Measurements from ENCODE around the gene DENND1C.

The DENND1C gene

DNA sequence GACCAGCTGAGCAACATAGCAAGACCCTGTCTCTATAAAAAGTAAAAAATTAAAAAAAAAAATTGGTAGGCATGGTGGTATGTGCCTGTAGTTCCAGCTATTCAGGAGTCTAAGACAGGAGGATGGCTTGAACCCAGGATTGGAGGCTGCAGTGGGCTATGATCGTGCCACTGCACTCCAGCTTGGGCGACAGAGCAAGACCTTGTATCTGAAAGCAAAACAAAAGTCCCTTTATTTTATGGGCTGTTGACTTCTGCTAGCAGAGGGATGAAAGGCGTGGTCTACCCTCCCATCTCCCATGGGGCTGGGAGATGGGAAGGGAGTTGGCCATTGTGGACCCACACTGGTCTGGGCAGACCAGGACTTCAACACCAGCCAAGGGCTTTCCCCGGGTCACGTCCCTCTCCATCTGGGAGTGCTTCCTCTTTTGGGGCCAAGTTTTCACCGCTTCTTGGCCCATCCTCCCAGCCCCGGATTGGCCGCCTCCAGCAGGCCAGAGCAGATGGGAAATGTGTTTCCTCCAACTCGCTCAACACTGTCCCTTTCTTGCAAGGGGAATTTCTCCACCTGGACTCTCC lies 47.0 kb upstream of the DENND1C start:
- no peak for TF ChIP-seq FOXP2 (optimal IDR thresholded peaks at IDR 0.05; ENCODE audit: borderline replicate concordance, extremely low read depth, extremely low read length, insufficient read depth)
- TF ChIP-seq REST (IDR thresholded peaks at IDR 0.05; ENCODE audit: insufficient read depth in 1 of 2, low read depth in 2 of 2, low read length in 2 of 2), result no peak
- TF ChIP-seq POLR2AphosphoS5 (IDR thresholded peaks at IDR 0.05; ENCODE audit: low read depth, low read length), result no peak
- no peak for TF ChIP-seq TAF1 (IDR thresholded peaks at IDR 0.05; ENCODE audit: borderline replicate concordance, insufficient read depth, low read length)
- no peak for TF ChIP-seq SIN3A (IDR thresholded peaks at IDR 0.05; ENCODE audit: borderline replicate concordance, insufficient read depth, low read length)

DNA sequence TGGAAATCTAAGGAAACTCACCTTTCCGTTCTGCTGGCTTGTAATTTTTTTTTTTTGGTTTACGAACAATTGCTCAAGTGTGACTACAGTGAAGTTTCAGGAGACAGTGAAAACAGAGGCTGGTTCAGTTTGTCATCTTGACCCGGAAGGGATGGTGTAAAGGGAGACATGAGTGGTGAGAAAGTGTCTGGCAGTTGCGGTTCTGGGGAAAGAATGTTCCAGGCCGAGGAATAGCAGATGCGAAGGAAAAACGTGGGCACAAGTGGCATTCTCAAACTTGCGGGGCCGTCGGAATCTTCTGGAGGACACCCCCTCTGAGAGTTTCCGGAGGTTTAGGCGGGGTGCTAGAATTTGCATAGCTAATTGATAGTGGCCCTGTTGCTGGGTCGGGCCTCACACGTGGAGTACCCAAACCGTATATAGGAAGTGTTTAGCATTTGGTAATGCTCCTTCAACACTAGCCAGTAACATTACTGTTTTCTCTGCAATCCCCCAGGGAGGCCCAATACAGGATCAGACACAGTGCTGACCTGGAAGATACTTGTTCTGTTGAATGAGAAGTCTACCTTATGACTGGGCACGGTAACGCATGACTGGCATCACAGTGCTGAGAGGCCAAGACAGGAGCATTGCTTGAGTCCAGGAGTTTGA lies 46.4 kb upstream of the DENND1C start:
- no peak for TF ChIP-seq TAF1 (IDR thresholded peaks at IDR 0.05; ENCODE audit: borderline replicate concordance, insufficient read depth, low read length)
- TF ChIP-seq FOXP2 (optimal IDR thresholded peaks at IDR 0.05; ENCODE audit: borderline replicate concordance, extremely low read depth, extremely low read length, insufficient read depth), result no peak
- TF ChIP-seq REST (IDR thresholded peaks at IDR 0.05; ENCODE audit: insufficient read depth in 1 of 2, low read depth in 2 of 2, low read length in 2 of 2), result no peak
- no peak for TF ChIP-seq SIN3A (IDR thresholded peaks at IDR 0.05; ENCODE audit: borderline replicate concordance, insufficient read depth, low read length)
- TF ChIP-seq POLR2AphosphoS5 (IDR thresholded peaks at IDR 0.05; ENCODE audit: low read depth, low read length), result no peak

- TF ChIP-seq REST (IDR thresholded peaks at IDR 0.05; ENCODE audit: insufficient read depth in 1 of 2, low read depth in 2 of 2, low read length in 2 of 2), result no peak
- no peak for TF ChIP-seq SIN3A (IDR thresholded peaks at IDR 0.05; ENCODE audit: borderline replicate concordance, insufficient read depth, low read length)
- TF ChIP-seq FOXP2 (optimal IDR thresholded peaks at IDR 0.05; ENCODE audit: borderline replicate concordance, extremely low read depth, extremely low read length, insufficient read depth), result no peak
- TF ChIP-seq TAF1 (IDR thresholded peaks at IDR 0.05; ENCODE audit: borderline replicate concordance, insufficient read depth, low read length), result no peak
- no peak for TF ChIP-seq POLR2AphosphoS5 (IDR thresholded peaks at IDR 0.05; ENCODE audit: low read depth, low read length)
These were observed 42.7 kb upstream of the DENND1C start for GRCh38 chr19:6524311-6524710.

DNA sequence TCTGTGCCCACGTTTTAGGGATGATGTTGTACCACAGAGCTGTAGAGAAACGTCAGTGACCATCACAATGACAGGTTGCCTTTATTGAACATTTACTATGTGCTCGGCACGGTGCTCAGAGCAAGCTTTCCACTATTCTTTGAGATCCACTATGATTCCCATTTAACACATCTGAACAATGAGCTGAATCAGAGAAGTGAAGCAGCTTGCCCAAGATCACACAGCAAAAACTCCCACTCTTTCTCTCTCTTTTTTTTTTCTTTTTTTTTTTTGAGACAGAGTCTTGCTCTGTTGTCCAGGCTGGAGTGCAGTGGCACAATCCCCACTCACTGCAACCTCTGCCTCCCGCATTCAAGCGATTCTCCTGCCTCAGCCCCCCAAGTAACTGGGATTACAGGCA lies 41.1 kb upstream of the DENND1C start:
- TF ChIP-seq FOXP2 (optimal IDR thresholded peaks at IDR 0.05; ENCODE audit: borderline replicate concordance, extremely low read depth, extremely low read length, insufficient read depth) (no peak), TAF1 (IDR thresholded peaks at IDR 0.05; ENCODE audit: borderline replicate concordance, insufficient read depth, low read length) (no peak), SIN3A (IDR thresholded peaks at IDR 0.05; ENCODE audit: borderline replicate concordance, insufficient read depth, low read length) (no peak), REST (IDR thresholded peaks at IDR 0.05; ENCODE audit: insufficient read depth in 1 of 2, low read depth in 2 of 2, low read length in 2 of 2) (no peak), POLR2AphosphoS5 (IDR thresholded peaks at IDR 0.05; ENCODE audit: low read depth, low read length) (no peak)
